Tibial artery (tissue), 4 donors: ENCODE measurements around the gene ZGPAT.

Experiments used
- DNase-seq, 2 donors: peaks; one replicate each; pipeline ENCODE4 v3.0.0-alpha.2; 2019
- H3K27ac ChIP-seq, 2 donors: fragments of 200-600 bp; sonication (generic) in 1 of 2; 1 replicate in 1 of 2; 2 replicates in 1 of 2; pipeline ENCODE4 v1.5.1; 2018 to 2019; ENCODE audit warnings: mild to moderate bottlenecking in 1 of 2
- H3K27me3 ChIP-seq, 2 donors: fragments of 200-600 bp; sonication (generic) in 1 of 2; one replicate each; pipeline versions ENCODE4 v1.5.1 to v1.6.0; 2016 to 2019
- H3K36me3 ChIP-seq, 3 donors: fragments of 200-600 bp; sonication (generic) in 2 of 3; one replicate each; pipeline ENCODE4 v1.5.1; 2016 to 2019; ENCODE audit warnings: mild to moderate bottlenecking in 2 of 3
- H3K4me1 ChIP-seq, 4 donors: fragments of 200-600 bp; sonication (generic) in 2 of 4; 1 replicate in 3 of 4; 2 replicates in 1 of 4; pipeline ENCODE4 v1.5.1; 2016 to 2019
- H3K4me3 ChIP-seq, 2 donors: fragments of 200-600 bp; sonication (generic) in 1 of 2; 1 replicate in 1 of 2; 2 replicates in 1 of 2; pipeline ENCODE4 v1.5.1; 2018 to 2019; ENCODE audit warnings: mild to moderate bottlenecking in 2 of 2
- H3K9me3 ChIP-seq, 3 donors: fragments of 200-600 bp; sonication (generic) in 1 of 3; one replicate each; pipeline ENCODE4 v1.5.1; 2016 to 2019
- CTCF ChIP-seq, 2 experiments: fragments of 200-600 bp in 1 of 2; fragments of 450-650 bp in 1 of 2; IDR thresholded peaks; one replicate each; pipeline ENCODE4 v1.5.1; 2017 to 2019; ENCODE audit warnings: antibody characterized with exemption in 2 of 2, mild to moderate bottlenecking in 1 of 2, moderate library complexity in 1 of 2
- intact Hi-C: fragments of 100-400 bp; cut with DNase I; formaldehyde crosslinking; loops from one replicate; pipeline ENCODE4 v1.15.0; 2023; ENCODE audit warnings: low total_unique reads

The ZGPAT gene

DNA sequence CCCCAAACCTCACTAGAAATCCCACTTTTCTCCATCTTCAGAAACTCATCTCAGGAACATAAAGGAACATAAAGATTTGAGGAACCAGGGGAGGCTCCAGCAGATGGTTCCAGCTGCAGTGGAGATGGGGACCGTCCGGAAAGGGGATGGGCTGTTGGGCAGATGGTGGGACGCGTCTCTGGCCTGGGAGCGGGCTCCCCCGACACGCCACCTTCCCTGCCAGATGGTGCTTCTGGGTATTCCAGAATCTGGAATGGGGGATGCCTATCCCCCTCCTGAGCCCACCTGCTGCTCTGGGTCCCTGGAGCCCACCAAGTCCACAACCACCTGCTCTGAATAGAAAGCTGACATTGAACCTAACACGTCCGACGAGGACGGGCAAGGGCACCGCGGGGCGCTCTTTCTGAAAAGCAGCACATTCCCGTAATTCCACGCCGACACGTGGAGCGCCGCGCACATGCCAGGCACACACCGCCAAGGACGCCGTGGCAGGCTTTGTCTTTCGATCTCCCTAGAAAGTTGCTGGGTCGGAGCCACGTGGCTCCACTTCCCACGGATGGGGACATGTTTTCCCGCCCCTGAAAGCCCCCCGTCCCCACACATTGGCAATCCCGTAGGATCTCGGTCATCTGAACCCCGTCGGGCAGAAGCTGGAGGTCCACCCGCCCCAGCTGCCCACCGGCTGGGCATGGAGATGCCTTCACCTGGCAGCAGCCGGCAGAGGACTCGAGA is 59.0 kb downstream of the ZGPAT start:
- intact Hi-C loops, result no loop called here
- no peaks in the 10 kb centered on the region for H3K9me3 ChIP-seq
- H3K27ac ChIP-seq, result no peak overlapping the region
- no peak for DNase-seq
- no peak for TF ChIP-seq CTCF (IDR thresholded peaks at IDR 0.05)
- H3K4me3 ChIP-seq, result no peak overlapping the region
- peaks cover 0 to 30% (median 12%) of the 10 kb centered on the region in 3 donors for H3K36me3 ChIP-seq
- no peaks in the 10 kb centered on the region for H3K27me3 ChIP-seq
- H3K4me1 ChIP-seq, result no peaks in the 10 kb centered on the region

- no peaks in the 10 kb centered on the region for H3K9me3 ChIP-seq
- TF ChIP-seq CTCF (IDR thresholded peaks at IDR 0.05), result no peak
- DNase-seq, result no peak
- H3K4me1 ChIP-seq, result no peaks in the 10 kb centered on the region
- H3K27me3 ChIP-seq, result no peaks in the 10 kb centered on the region
- intact Hi-C loops, result no loop called here
- no peak overlapping the region for H3K4me3 ChIP-seq
- no peak overlapping the region for H3K27ac ChIP-seq
- peaks cover 0 to 30% (median 12%) of the 10 kb centered on the region in 3 donors for H3K36me3 ChIP-seq
Observed at GRCh38 chr20:63767456-63767855, 59.6 kb downstream of the ZGPAT start.

DNA sequence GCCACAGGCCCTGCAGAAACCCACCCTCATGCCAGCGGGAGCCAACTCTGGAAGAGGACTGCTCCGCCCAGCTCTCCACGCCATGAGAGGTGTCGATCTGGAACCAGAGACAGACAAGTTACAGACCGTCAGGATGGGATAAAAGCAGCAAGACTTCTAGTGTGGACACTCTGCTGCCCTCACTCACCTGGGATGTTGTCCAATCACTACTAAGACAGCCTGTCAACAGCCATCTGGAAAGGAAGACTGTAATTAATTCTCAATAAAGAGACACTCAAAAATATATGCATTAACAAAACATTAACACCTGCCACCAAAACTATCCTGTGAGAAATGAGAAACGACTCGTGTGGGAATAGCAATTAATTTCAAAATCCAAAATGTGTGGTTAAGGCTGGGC is 60.0 kb downstream of the ZGPAT start:
- intact Hi-C loops, result no loop called here
- DNase-seq, result no peak
- H3K4me3 ChIP-seq, result no peak overlapping the region

DNA sequence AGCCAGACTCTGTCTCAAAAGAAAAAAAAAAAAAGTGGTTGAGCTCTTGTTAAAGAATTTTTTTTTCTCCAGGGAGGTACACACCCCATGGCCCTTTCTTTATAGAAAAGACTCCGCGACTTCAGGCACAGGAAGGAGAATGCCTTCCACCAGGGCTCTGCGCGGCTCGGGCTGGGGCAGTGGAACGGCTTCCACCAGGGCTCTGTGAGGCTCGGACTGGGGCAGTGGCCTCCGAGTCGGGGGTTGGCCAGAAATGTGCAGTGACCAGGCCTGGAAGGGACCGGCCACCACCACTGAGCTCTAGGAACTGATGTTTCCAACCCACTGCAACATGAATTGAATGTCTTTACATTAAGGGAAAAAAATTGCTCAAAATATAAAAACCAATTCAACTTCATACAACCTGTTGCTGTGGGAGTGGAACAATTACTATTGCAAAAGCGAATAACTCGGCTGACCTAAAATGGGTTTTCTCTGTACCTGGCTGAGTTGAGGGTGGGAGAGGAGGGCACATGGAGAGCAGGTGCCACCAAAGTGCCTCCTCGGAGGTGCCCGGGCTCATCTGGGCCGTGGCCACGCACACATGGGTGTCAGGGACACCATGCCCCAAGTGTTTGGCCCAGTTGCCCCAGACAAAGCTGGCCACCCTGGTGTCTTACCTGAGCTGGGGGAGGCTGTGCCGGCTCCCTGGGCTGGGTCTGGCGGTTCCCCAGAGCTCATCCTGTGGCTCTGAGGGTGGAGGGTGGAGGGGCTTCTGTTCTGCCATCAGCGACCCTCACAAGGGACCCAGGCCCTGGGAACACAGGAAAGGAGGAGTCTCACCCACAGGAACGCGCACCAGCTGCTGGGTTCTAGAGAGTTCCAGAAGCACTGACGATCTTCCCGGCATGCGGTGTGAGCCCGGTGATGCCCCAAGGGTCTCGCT is 61.0 kb downstream of the ZGPAT start:
- Histone ChIP-seq H3K9me3 (no peaks in the 10 kb centered on the region), H3K4me1 (no peaks in the 10 kb centered on the region), H3K27me3 (peaks cover 0 to 10% of the 10 kb centered on the region in 2 donors), H3K27ac (no peak overlapping the region), H3K36me3 (peaks cover 0 to 30% (median 12%) of the 10 kb centered on the region in 3 donors), H3K4me3 (no peak overlapping the region)
- TF ChIP-seq CTCF (IDR thresholded peaks at IDR 0.05), result no peak
- DNase-seq, result no peak
- intact Hi-C loops, result no loop called here

More for the DNA sequence above, 60.0 kb downstream of the ZGPAT start:
- TF ChIP-seq CTCF (IDR thresholded peaks at IDR 0.05), result no peak
- Histone ChIP-seq H3K27me3 (peaks cover 0 to 3% of the 10 kb centered on the region in 2 donors), H3K36me3 (peaks cover 0 to 30% (median 12%) of the 10 kb centered on the region in 3 donors), H3K4me1 (no peaks in the 10 kb centered on the region), H3K27ac (no peak overlapping the region), H3K9me3 (no peaks in the 10 kb centered on the region)

- no peak for DNase-seq
- no peak overlapping the region for H3K27ac ChIP-seq
- intact Hi-C loops, result no loop called here
Observed at GRCh38 chr20:63769891-63770474, 62.1 kb downstream of the ZGPAT start.

More at GRCh38 chr20:63769891-63770474, 62.1 kb downstream of the ZGPAT start:
- no peak overlapping the region for H3K4me3 ChIP-seq
- no peaks in the 10 kb centered on the region for H3K9me3 ChIP-seq
- H3K4me1 ChIP-seq, result no peaks in the 10 kb centered on the region
- TF ChIP-seq CTCF (IDR thresholded peaks at IDR 0.05), result no peak
- H3K27me3 ChIP-seq, result peaks cover 0 to 13% of the 10 kb centered on the region in 2 donors
- H3K36me3 ChIP-seq, result peaks cover 0 to 30% (median 12%) of the 10 kb centered on the region in 3 donors
